NOMO-1 treated with dmso at 0.1 percent for 144 hours (cell line): ENCODE results near the gene KRTAP12-1.
"Not testable (repeated sequence)": the region's sequence is repeated elsewhere in the genome, so short reads cannot be mapped to it uniquely, and the experiment has no call there.

Experiments used
- DNase-seq: peaks from one replicate; lab custom pipeline; 2025; ENCODE audit not compliant: unreplicated experiment; lab: John Stamatoyannopoulos, UW

Gene KRTAP12-1

DNA sequence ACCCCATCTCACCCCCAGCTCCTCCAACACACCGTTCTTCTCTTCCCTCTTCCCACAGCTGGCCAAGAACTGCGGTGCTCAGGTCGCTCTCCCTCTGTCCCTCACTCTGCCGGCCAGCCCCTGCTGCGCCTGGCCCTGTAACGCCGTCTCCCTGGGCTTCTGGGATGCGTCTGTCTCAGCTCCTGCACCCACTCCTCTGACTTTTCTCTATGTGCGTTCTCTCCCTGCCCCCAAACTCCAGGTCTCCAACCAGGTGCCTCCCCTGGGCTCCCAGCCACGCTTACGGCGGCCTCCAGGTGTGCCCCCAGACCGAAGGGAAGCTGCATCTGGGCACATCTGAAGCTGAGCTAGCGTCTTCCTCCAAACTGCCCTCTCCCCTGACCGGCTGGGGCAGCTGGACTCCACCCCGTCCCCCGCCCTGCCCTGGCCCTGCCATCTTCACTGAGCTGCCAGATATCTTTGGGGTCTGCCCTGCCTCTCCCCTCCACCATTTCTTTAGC, 17.6 kb upstream of the KRTAP12-1 start:
- DNase-seq = no peak

DNA sequence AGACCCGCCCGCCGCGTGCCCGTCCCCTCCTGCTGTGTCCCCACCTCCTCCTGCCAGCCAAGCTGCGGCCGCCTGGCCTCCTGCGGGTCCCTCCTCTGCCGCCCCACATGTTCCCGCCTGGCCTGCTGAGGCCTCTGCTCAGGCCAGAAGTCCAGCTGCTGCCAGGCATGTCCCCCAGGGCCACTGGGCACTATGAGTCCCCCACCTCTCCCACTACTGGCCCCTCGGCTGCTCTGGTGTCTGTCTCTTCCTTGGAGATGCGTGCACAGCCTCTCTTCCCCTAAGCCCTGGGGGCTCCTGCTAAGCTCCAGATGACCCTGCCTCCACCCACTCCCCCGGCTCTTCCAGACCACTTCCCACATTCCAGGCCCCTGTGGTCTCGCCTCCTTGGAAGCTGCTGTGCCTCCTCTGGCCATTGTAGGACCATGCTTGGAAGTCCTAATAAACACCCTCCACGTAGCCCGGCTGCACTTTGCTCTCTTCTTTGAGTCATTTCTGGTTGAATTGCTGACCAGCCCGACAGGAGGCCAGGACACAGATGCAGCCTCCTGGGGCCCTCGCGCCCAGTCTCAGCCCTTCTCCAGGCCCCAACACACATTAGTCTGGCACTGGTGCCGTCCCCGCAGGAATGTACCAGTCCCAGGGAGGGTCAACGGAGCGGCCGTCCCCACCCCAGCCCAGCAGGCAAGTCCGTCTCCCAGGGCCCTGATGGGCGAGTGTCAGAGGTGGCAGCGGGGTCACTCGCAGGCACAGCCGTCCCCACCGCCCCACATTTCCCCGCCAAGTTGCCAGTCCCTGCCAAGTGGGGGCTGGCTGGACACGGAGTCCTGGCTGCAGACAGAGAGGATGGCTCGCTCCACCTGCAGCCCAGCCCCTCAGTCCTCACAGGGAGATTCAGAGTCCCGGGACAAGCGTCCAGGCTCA, 16.1 kb upstream of the KRTAP12-1 start:
- DNase-seq = no peak

DNA sequence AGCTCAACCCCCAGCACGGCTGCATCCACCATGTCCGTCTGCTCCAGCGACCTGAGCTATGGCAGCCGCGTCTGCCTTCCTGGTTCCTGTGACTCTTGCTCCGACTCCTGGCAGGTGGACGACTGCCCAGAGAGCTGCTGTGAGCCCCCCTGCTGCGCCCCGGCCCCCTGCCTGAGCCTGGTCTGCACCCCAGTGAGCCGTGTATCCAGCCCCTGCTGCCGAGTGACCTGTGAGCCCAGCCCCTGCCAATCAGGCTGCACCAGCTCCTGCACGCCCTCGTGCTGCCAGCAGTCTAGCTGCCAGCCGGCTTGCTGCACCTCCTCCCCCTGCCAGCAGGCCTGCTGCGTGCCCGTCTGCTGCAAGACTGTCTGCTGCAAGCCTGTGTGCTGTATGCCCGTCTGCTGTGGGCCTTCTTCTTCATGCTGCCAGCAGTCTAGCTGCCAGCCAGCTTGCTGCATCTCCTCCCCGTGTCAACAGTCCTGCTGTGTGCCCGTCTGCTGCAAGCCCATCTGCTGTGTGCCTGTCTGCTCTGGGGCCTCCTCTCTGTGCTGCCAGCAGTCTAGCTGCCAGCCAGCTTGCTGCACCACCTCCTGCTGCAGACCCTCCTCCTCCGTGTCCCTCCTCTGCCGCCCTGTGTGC, 15.3 kb upstream of the KRTAP12-1 start, which contains the start of gene KRTAP10-12:
TSS of gene KRTAP10-12 (plus strand) at position 1 of the 639 bp plus-strand sequence. CDS start at position 31, 30 bp downstream.
- not testable (repeated sequence) for DNase-seq

DNA sequence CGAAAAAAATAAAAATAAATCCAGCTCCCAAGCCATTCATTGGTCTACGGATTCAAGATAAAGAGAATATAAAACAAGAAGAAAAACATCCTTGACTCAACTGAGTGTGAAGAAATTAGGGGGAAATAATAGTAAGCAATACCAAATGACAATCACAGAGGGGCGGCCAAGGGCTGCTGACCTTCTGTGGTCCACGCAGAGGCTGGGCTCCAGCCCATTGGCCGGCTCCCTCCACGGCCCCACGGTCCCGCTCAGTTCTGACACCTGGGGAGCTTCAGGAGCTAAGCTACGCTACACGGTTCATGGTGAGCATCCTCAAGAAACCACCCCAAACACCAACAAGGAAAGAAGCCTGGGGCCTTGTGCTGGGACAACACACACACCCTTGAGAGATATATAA, 14.6 kb upstream of the KRTAP12-1 start:
- no peak for DNase-seq

DNA sequence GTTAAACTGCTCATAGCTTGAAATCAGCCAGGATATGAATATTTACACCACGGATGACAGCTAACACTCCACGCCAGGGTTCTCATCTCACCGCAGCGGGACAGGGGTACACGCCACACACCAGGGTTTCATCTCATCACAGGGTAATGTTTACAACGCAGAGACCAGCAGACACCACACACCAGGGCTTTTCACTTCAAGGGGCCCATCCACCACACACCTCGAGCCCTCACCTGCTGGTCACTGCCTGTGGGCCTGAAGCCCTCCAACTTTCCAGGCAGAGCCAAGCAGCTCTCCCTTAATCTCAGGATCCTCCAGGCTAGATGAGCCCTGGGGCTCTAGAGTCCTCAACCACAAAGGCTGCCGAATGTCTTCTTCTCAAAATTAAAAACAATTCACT, 13.7 kb upstream of the KRTAP12-1 start:
- DNase-seq = no peak

DNA sequence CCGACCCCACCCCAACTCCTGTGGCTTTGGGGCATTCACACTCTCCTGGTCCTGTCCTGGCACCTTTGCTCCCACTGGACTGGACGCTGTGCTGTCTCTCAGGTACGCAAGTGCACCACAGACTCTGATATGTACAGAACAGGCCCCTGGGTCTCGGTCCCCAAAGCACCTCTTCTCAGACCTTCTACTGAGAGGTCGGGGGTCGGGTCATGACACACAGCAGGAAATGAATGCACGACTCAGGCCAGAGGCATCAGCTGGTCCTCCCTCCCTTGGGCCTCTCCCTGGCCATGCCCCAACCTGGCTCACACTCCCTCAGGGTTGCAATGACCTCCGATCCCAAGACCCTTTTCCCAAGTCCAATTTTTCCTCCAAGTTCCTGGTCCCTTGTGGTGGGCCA, 13.2 kb upstream of the KRTAP12-1 start:
- DNase-seq = no peak

GRCh38 chr21:44694776-44695175, 12.8 kb upstream of the KRTAP12-1 start:
- no peak for DNase-seq

- no peak for DNase-seq
These were observed 11.0 kb upstream of the KRTAP12-1 start for GRCh38 chr21:44692798-44693512.

- DNase-seq = no peak
These were observed 9.7 kb upstream of the KRTAP12-1 start for GRCh38 chr21:44691686-44692085.

GRCh38 chr21:44689740-44690139, 7.8 kb upstream of the KRTAP12-1 start:
- DNase-seq = not testable (repeated sequence)

DNA sequence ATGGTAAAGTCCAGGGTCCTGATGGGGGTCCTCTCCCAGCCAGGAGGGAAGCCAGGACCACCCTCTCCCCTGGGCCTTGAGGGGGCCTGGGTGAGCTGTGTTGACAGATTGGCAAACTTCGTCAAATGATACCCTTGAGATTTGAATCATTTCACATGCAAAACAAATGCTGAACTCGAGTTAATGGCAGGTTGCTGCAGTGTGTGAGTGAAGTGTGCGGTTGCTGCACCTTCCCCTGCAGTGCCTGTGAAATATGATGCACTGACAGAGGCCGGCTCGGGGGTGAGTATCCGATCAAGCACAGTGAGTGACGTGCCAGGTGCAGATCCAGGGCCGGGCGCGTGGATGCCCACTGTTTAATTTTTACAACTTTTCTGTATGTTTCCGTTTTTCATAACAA, 5.7 kb upstream of the KRTAP12-1 start:
- DNase-seq = no peak

DNA sequence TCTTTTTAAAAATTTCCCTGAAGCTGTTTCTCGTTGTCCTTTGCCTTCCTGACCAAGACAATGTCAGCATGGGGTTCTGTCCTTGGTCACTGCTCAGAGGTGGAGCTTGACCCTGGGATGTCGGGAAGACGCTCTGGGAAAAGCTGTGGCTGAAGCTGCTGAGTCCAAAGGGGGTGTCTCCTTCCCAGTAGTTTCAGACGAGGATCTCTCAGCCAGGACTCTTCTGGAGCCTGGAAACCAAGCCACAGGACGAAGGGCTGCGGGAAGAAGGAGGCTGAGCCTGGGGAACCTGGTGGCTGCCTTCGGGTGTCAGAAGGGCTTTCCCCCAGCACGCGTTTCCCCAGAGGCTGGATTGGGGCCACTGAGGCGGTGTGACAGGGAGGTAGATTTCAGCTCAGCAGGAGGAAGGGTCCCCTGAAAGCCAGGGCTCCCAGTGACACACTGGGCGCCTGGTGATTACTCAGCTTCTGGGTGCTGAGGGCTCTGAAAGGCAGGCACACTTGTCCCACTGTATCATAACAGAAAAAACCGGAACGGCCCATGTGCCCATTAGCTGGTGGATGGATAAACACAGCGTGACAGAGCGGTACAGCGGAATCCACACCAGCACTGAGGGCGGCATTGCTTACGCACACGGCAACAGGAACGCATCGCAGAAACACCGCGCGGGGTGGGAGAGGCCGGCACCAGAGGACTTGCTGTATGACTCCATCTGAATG, 5.0 kb upstream of the KRTAP12-1 start:
- no peak for DNase-seq

GRCh38 chr21:44686000-44686781, 4.2 kb upstream of the KRTAP12-1 start:
- no peak for DNase-seq

GRCh38 chr21:44685050-44685449, 3.1 kb upstream of the KRTAP12-1 start:
- not testable (repeated sequence) for DNase-seq

GRCh38 chr21:44684483-44684882, 2.5 kb upstream of the KRTAP12-1 start:
- no peak for DNase-seq

- no peak for DNase-seq
These were observed 2.1 kb upstream of the KRTAP12-1 start for GRCh38 chr21:44684077-44684476.

- DNase-seq = no peak
These were observed 703 bp upstream of the KRTAP12-1 start for GRCh38 chr21:44682580-44683151.

- no peak for DNase-seq
These were observed 811 bp downstream of the KRTAP12-1 start for GRCh38 chr21:44681152-44681551.

DNA sequence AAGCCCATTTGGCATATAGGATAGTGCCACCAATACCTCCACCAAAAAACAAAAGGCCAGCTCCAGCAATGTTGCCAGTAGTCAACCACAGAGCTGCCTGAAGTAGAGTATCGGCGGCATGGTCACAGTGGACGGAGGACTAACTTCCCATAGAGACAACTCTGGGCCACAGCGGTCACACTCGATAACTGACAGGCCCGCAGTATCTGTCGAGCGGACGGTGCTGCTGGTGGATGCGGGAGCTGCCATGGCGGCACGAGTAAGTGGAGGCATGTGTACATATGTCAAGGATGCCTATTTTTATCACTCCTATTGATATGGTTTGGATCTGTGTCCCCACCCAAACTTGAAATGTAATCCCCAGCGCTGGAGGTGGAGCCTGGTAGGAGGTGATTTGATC, 4.1 kb downstream of the KRTAP12-1 start:
- DNase-seq = no peak

DNA sequence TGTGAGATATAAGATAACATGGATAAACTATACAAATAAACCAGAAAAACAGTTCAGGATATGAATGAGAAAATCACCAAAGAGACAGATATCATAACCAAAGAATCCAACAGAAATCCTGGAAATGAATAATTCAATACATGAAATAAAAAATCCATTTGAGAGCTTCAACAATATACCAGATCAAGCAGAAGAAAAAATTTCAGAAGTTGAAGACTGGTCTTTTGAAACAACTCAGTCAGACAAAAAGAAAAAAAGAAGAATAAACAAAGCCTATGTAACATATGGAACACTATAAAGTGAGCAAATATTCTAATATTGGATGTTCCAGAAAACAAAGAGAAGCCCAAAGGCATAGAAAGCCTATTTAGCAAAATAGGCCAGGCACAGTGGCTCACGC, 10.1 kb downstream of the KRTAP12-1 start:
- no peak for DNase-seq
